Esophagus muscularis mucosa (tissue), 4 donors: ENCODE measurements around the gene FOXO6.

Experiments used
- CTCF ChIP-seq, 3 experiments: fragments of 200-600 bp in 2 of 3; fragments of 450-650 bp in 1 of 3; sonication (generic) in 2 of 3; IDR thresholded peaks; one replicate each; pipeline ENCODE4 v1.5.1; 2017 to 2019; ENCODE audit warnings: antibody characterized with exemption in 3 of 3, mild to moderate bottlenecking in 2 of 3, moderate library complexity in 1 of 3
- EP300 ChIP-seq: sonication (generic); formaldehyde crosslinking; IDR thresholded peaks from one replicate; pipeline ENCODE4 v1.6.1; 2017; ENCODE audit warnings: antibody characterized with exemption
- POLR2A ChIP-seq: fragments of 450-650 bp; IDR thresholded peaks from one replicate; pipeline ENCODE4 v1.6.1; 2017; ENCODE audit warnings: antibody characterized with exemption, moderate library complexity, mild to moderate bottlenecking, low read depth
- POLR2AphosphoS5 ChIP-seq, 2 donors: sonication (generic); formaldehyde crosslinking; IDR thresholded peaks; one replicate each; pipeline ENCODE4 v1.6.1; 2017; ENCODE audit warnings: antibody characterized with exemption in 2 of 2

- TF ChIP-seq CTCF (IDR thresholded peaks at IDR 0.05) (no peak), EP300 (no peak), POLR2A (no peak), POLR2AphosphoS5 (IDR thresholded peaks at IDR 0.05) (no peak)
Observed at GRCh38 chr1:41378999-41379737, 17.9 kb downstream of the FOXO6 start.
